IPS-18a (cell line): ENCODE results near the gene CNN2.

Experiments
- H3K27ac ChIP-seq: one replicate; pipeline ENCODE4 v1.5.1; 2013; ENCODE audit warnings: low read length
- H3K27me3 ChIP-seq: one replicate; pipeline ENCODE4 v1.6.1; 2013; ENCODE audit warnings: mild to moderate bottlenecking, low read length; ENCODE audit not compliant: control insufficient read depth, insufficient read depth
- H3K36me3 ChIP-seq: one replicate; pipeline ENCODE4 v1.6.1; 2013; ENCODE audit warnings: low read depth, low read length; ENCODE audit not compliant: control insufficient read depth
- H3K4me1 ChIP-seq: one replicate; pipeline ENCODE4 v1.6.1; 2013; ENCODE audit warnings: low read depth, low read length; ENCODE audit not compliant: control insufficient read depth
- H3K4me3 ChIP-seq: one replicate; pipeline ENCODE4 v1.5.1; 2013; ENCODE audit warnings: low read length
- H3K9ac ChIP-seq: one replicate; pipeline ENCODE4 v1.6.1; 2013; ENCODE audit warnings: mild to moderate bottlenecking, low read length, moderate library complexity
- H3K9me3 ChIP-seq: one replicate; pipeline ENCODE4 v1.6.1; 2013; ENCODE audit warnings: low read depth, low read length; ENCODE audit not compliant: control insufficient read depth

CNN2 gene

GRCh38 chr19:1061987-1062386 lies 35.6 kb downstream of the CNN2 start:
- no peaks in the 10 kb centered on the region for H3K36me3 ChIP-seq
- no peak overlapping the region for H3K4me3 ChIP-seq
- H3K4me1 ChIP-seq: peaks cover 8% of the 10 kb centered on the region
- H3K27me3 ChIP-seq: peaks cover 24% of the 10 kb centered on the region
- H3K9ac ChIP-seq: no peak overlapping the region
- H3K27ac ChIP-seq: no peak overlapping the region
- peaks cover 5% of the 10 kb centered on the region for H3K9me3 ChIP-seq

- Histone ChIP-seq H3K4me3 (no peak overlapping the region), H3K27me3 (peaks cover 29% of the 10 kb centered on the region), H3K4me1 (peaks cover 8% of the 10 kb centered on the region), H3K9me3 (no peaks in the 10 kb centered on the region), H3K9ac (no peak overlapping the region), H3K36me3 (no peaks in the 10 kb centered on the region), H3K27ac (no peak overlapping the region)
Observed at GRCh38 chr19:1062387-1063029, 36.1 kb downstream of the CNN2 start.

- Histone ChIP-seq H3K27ac (no peak overlapping the region), H3K4me1 (peaks cover 8% of the 10 kb centered on the region), H3K27me3 (peaks cover 37% of the 10 kb centered on the region), H3K36me3 (no peaks in the 10 kb centered on the region), H3K9me3 (no peaks in the 10 kb centered on the region), H3K9ac (no peak overlapping the region), H3K4me3 (no peak overlapping the region)
Observed at GRCh38 chr19:1063030-1063908, 36.9 kb downstream of the CNN2 start.

GRCh38 chr19:1063909-1064660 lies 37.7 kb downstream of the CNN2 start:
- Histone ChIP-seq H3K9ac (no peak overlapping the region), H3K4me1 (peaks cover 8% of the 10 kb centered on the region), H3K27me3 (peaks cover 45% of the 10 kb centered on the region), H3K4me3 (peak overlapping the region; percentile 56), H3K27ac (no peak overlapping the region), H3K36me3 (no peaks in the 10 kb centered on the region), H3K9me3 (no peaks in the 10 kb centered on the region)

DNA sequence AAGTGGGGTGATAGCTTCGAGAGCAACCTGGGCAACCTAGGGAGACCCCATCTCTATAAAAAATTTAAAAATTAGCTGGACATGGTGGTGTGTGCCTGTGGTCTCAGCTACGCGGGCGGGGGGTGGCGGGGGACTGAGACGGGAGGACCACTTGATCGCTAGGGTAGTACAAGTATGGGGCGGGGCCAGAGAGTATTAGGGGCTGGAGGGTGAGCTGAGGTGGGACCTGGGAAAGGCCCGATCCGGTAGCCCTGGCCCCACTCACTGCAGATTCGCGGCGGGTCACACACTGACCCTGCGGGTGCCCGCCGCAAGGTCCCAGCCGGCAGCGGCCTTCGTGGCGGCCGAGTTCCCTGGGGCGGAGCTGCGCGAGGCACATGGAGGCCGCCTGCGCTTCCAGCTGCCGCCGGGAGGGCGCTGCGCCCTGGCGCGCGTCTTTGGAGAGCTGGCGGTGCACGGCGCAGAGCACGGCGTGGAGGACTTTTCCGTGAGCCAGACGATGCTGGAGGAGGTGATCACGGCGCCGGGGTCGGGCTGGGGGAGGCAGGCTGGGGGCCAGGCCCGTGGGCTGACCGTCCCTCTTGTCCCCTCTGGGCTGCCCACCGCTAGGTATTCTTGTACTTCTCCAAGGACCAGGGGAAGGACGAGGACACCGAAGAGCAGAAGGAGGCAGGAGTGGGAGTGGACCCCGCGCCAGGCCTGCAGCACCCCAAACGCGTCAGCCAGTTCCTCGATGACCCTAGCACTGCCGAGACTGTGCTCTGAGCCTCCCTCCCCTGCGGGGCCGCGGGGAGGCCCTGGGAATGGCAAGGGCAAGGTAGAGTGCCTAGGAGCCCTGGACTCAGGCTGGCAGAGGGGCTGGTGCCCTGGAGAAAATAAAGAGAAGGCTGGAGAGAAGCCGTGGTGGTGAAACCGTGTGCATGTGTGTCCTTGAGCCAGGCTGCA lies 38.5 kb downstream of the CNN2 start:
- H3K4me1 ChIP-seq: peaks cover 8% of the 10 kb centered on the region
- no peaks in the 10 kb centered on the region for H3K9me3 ChIP-seq
- peaks cover 54% of the 10 kb centered on the region for H3K27me3 ChIP-seq
- H3K27ac ChIP-seq: no peak overlapping the region
- peak overlapping the region; percentile 56 for H3K4me3 ChIP-seq
- H3K36me3 ChIP-seq: no peaks in the 10 kb centered on the region
- H3K9ac ChIP-seq: no peak overlapping the region

- Histone ChIP-seq H3K9me3 (no peaks in the 10 kb centered on the region), H3K27me3 (peaks cover 59% of the 10 kb centered on the region), H3K9ac (no peak overlapping the region), H3K4me3 (no peak overlapping the region), H3K36me3 (no peaks in the 10 kb centered on the region), H3K27ac (no peak overlapping the region), H3K4me1 (peaks cover 8% of the 10 kb centered on the region)
Observed at GRCh38 chr19:1065606-1066109, 39.2 kb downstream of the CNN2 start.

- Histone ChIP-seq H3K9ac (no peak overlapping the region), H3K4me3 (no peak overlapping the region), H3K9me3 (no peaks in the 10 kb centered on the region), H3K27me3 (peaks cover 63% of the 10 kb centered on the region), H3K36me3 (no peaks in the 10 kb centered on the region), H3K4me1 (peaks cover 8% of the 10 kb centered on the region), H3K27ac (no peak overlapping the region)
Observed at GRCh38 chr19:1066251-1066747, 39.9 kb downstream of the CNN2 start.

DNA sequence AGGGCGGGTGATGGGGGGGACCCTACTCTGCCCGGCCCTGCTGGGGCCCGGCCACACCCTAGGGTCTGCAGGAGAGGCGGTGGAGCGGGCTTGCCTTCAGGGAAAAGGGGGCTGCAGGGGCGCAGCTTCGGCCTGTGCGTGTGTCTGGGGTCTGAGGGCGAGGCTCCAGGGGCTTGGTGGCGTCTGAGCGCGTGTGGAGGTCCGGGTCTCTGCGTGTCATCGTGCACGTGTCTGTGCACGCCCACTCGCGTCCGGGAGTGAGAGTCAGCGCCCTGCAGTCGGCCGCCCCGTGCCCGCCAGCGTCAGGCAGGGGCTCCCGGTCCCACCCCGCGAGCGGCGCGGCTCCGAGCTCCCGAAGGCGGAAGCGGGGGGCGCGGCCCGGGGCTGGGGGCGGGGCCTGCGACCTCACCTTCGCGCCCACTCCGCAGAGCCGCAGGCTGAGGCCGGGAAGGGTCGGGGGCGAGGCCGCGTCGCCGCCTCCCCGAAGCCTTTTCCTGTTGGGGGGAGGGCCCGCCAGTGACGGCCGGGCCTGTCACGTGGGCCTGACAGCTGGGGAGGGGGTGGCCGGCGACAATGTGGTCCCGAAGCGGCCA lies 40.4 kb downstream of the CNN2 start, which contains the start of gene ARHGAP45:
TSS of gene ARHGAP45 (plus strand) at position 420 of the 593 bp plus-strand sequence. CDS start 239 bp downstream, outside the sequence.
- Histone ChIP-seq H3K9me3 (no peaks in the 10 kb centered on the region), H3K27ac (no peak within 1 kb of the TSS), H3K4me3 (peak within 1 kb of the TSS; percentile 37), H3K4me1 (peaks cover 8% of the 10 kb centered on the region), H3K36me3 (no peaks in the 10 kb centered on the region), H3K9ac (no peak within 1 kb of the TSS), H3K27me3 (peaks cover 68% of the 10 kb centered on the region)

GRCh38 chr19:1067341-1067957 lies 41.0 kb downstream of the CNN2 start:
- Histone ChIP-seq H3K9ac (no peak overlapping the region), H3K9me3 (no peaks in the 10 kb centered on the region), H3K4me1 (peaks cover 8% of the 10 kb centered on the region), H3K27ac (no peak overlapping the region), H3K27me3 (peaks cover 72% of the 10 kb centered on the region), H3K36me3 (no peaks in the 10 kb centered on the region), H3K4me3 (peak overlapping the region; percentile 37)
